ENCODE results near the gene SIRPB2.

Gene SIRPB2

GRCh38 chr20:1517010-1517409 lies 25.8 kb upstream of the SIRPB2 start:
- TF ChIP-seq CTCF (IDR thresholded peaks at IDR 0.05; ENCODE audit: extremely low read depth, insufficient read depth, missing control alignments) = no peak
- in situ Hi-C loops (cut with MboI; ENCODE audit: low pct_unique_long_range_greater_than_20kb, low sequenced_read_pairs, unreplicated experiment) = no loop called here
- no peak for DNase-seq (ENCODE audit: low spot score)

GRCh38 chr20:1513801-1514200 lies 22.6 kb upstream of the SIRPB2 start:
- in situ Hi-C loops (cut with MboI; ENCODE audit: low pct_unique_long_range_greater_than_20kb, low sequenced_read_pairs, unreplicated experiment) = no loop called here
- DNase-seq (ENCODE audit: low spot score) = no peak
- TF ChIP-seq CTCF (IDR thresholded peaks at IDR 0.05; ENCODE audit: extremely low read depth, insufficient read depth, missing control alignments) = no peak

- peak; percentile 40 for DNase-seq (ENCODE audit: low spot score)
- in situ Hi-C loops (cut with MboI; ENCODE audit: low pct_unique_long_range_greater_than_20kb, low sequenced_read_pairs, unreplicated experiment) = no loop called here
- peak; percentile 53 for TF ChIP-seq CTCF (IDR thresholded peaks at IDR 0.05; ENCODE audit: extremely low read depth, insufficient read depth, missing control alignments)
Measured at GRCh38 chr20:1509237-1509636, 18.0 kb upstream of the SIRPB2 start.

- no peak for DNase-seq (ENCODE audit: low spot score)
- no peak for TF ChIP-seq CTCF (IDR thresholded peaks at IDR 0.05; ENCODE audit: extremely low read depth, insufficient read depth, missing control alignments)
- in situ Hi-C loops (cut with MboI; ENCODE audit: low pct_unique_long_range_greater_than_20kb, low sequenced_read_pairs, unreplicated experiment) = no loop called here
Measured at GRCh38 chr20:1508574-1508973, 17.4 kb upstream of the SIRPB2 start.

GRCh38 chr20:1507276-1507675 lies 16.1 kb upstream of the SIRPB2 start:
- in situ Hi-C loops (cut with MboI; ENCODE audit: low pct_unique_long_range_greater_than_20kb, low sequenced_read_pairs, unreplicated experiment) = no loop called here
- TF ChIP-seq CTCF (IDR thresholded peaks at IDR 0.05; ENCODE audit: extremely low read depth, insufficient read depth, missing control alignments) = no peak
- no peak for DNase-seq (ENCODE audit: low spot score)

GRCh38 chr20:1505871-1506270 lies 14.7 kb upstream of the SIRPB2 start:
- in situ Hi-C loops (cut with MboI; ENCODE audit: low pct_unique_long_range_greater_than_20kb, low sequenced_read_pairs, unreplicated experiment) = no loop called here
- TF ChIP-seq CTCF (IDR thresholded peaks at IDR 0.05; ENCODE audit: extremely low read depth, insufficient read depth, missing control alignments) = no peak
- no peak for DNase-seq (ENCODE audit: low spot score)

GRCh38 chr20:1505361-1505760 lies 14.1 kb upstream of the SIRPB2 start:
- no peak for DNase-seq (ENCODE audit: low spot score)
- TF ChIP-seq CTCF (IDR thresholded peaks at IDR 0.05; ENCODE audit: extremely low read depth, insufficient read depth, missing control alignments) = no peak
- in situ Hi-C loops (cut with MboI; ENCODE audit: low pct_unique_long_range_greater_than_20kb, low sequenced_read_pairs, unreplicated experiment) = no loop called here

Data from GM13977 (cell line).